ENCODE measurements around the gene OR2AE1.

The OR2AE1 gene

GRCh38 chr7:99833289-99833877 lies 43.5 kb downstream of the OR2AE1 start:
- POLR2A ChIA-PET (ENCODE audit: low non-redundant PET): no interaction called here
- no peak for DNase-seq (ENCODE audit: low spot score)
- CTCF ChIA-PET: interaction anchor here (0.6 kb wide), 1 partner anchor 195 kb away, joined by 4 read pairs; no protein-coding TSS in a partner anchor
- no peak for TF ChIP-seq CTCF (conservative IDR thresholded peaks at IDR 0.05; ENCODE audit: low read depth)
- H3K27ac ChIP-seq: no peak overlapping the region

GRCh38 chr7:99831595-99831994 lies 45.2 kb downstream of the OR2AE1 start:
- TF ChIP-seq CTCF (conservative IDR thresholded peaks at IDR 0.05; ENCODE audit: low read depth): no peak
- ChIA-PET POLR2A (ENCODE audit: low non-redundant PET) (no interaction called here), CTCF (no interaction called here)
- DNase-seq (ENCODE audit: low spot score): no peak
- H3K27ac ChIP-seq: no peak overlapping the region

GRCh38 chr7:99829524-99830160 lies 47.2 kb downstream of the OR2AE1 start:
- no peak for TF ChIP-seq CTCF (conservative IDR thresholded peaks at IDR 0.05; ENCODE audit: low read depth)
- no peak overlapping the region for H3K27ac ChIP-seq
- ChIA-PET POLR2A (ENCODE audit: low non-redundant PET) (no interaction called here), CTCF (interaction anchor here (0.8 kb wide), 1 partner anchor 37 kb away, joined by 3 read pairs; no protein-coding TSS in a partner anchor)
- DNase-seq (ENCODE audit: low spot score): no peak

- no peak for TF ChIP-seq CTCF (conservative IDR thresholded peaks at IDR 0.05; ENCODE audit: low read depth)
- POLR2A ChIA-PET (ENCODE audit: low non-redundant PET): no interaction called here
- CTCF ChIA-PET: no interaction called here
- no peak overlapping the region for H3K27ac ChIP-seq
- no peak for DNase-seq (ENCODE audit: low spot score)
Observed at GRCh38 chr7:99828811-99829210, 48.0 kb downstream of the OR2AE1 start.

- no peak for DNase-seq (ENCODE audit: low spot score)
- H3K27ac ChIP-seq: no peak overlapping the region
- POLR2A ChIA-PET (ENCODE audit: low non-redundant PET): no interaction called here
- no peak for TF ChIP-seq CTCF (conservative IDR thresholded peaks at IDR 0.05; ENCODE audit: low read depth)
- CTCF ChIA-PET: no interaction called here
Observed at GRCh38 chr7:99827040-99827778, 49.6 kb downstream of the OR2AE1 start.
